Hematopoietic multipotent progenitor cell treated with erythropoietin and hydrocortisone succinate and interleukin-3 and kit ligand, for 8 days (in vitro differentiated cells): ENCODE results near the gene SEMA6D.

Experiments
- DNase-seq: peaks from one replicate; pipeline ENCODE4 v3.0.0-alpha.2; 2015

Gene SEMA6D

DNA sequence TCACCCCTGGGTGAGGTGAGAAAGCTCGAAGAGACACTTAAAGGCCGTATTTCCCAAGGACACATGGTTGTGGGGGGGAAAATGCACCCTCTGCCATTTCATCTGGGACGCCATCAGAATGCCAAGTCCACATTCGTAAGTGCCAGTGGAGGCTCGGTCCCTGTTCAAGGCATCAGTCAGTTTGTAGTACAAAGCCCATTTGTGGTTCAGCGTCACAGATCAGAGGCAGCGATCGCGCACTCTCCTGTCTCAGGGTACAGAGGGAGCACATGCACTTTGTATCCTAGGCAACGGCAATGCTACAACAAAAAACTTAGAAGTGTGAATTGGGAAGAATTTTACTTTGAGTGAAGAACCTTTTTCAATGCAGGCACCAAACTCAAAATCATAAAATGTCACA lies 27.2 kb downstream of the SEMA6D start:
- DNase-seq, result no peak

GRCh38 chr15:47744973-47745372 lies 27.7 kb downstream of the SEMA6D start:
- DNase-seq, result no peak

GRCh38 chr15:47746516-47746915 lies 29.2 kb downstream of the SEMA6D start:
- DNase-seq, result no peak

DNA sequence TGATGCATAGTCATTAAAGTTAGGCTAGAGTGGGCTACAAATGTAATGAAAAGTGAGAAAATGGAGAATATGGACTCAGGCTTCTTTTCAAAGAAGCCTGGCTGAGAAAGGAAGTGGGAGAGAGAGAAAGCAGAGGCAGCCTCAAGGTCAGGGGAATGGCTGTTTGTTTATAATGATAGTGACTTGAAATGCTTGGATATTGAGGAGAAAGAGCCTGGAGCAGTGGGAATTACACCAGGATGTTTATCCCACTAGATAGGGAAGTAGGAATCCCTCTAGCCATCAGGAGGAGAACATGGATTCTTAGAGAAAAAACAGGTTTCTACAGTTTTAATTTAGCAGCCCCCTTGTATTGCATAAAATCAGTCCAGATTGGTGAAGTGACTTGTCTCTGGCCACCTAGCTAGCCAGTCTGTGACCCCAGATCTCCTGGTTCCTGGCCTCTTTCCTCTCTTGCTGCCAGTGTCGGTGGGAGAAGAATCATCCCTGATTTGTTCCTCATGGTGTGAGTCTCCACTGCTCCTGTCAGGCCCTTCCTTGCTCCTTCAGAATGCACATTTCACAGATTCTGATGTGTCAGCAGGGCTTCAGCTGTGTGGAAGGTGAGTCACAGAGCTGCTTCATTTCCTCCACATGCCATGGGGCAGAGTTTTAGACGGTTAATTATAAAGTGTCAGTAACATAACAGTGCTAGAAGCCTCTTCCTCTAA lies 32.9 kb downstream of the SEMA6D start:
- DNase-seq, result no peak

GRCh38 chr15:47750740-47751262 lies 33.5 kb downstream of the SEMA6D start:
- DNase-seq, result no peak

DNA sequence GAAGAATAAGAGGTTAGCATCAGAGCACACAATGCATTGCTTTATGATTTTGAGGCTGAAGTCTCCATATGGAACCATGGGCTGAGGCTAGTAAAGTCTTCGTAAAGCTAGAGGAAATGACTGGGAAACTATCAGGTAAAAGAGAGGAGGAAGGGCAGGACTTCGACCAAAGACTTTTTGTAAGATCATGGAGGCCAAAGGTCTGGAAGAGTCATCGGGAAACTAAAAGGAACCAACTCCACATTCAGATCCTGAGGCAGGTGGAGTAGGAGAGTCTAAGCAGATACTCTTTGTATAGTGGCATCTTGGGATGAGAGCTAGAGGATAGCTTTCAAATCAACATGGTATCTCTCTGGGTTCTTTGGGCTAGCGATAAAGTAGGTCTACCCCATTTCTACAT lies 36.3 kb downstream of the SEMA6D start:
- DNase-seq, result no peak

DNA sequence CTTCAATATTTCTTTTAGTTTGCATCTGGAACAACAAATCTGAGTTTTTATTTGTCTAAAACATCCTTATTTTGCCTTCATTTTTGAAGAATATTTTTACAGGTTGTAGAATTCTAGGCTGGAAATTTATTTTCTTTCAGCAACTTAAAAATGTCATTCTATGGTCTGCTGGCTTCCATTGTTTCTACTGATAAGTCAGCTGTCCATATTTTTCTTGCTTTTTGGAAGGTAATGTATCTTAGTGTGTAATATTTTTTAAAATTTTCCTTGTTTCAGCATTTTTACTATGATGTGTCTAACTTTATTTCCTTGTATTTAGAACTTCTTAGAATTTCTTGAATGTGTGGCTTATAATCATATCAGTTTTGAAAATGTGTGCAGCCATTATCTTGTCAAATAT lies 37.0 kb downstream of the SEMA6D start:
- no peak for DNase-seq

- no peak for DNase-seq
These were observed 38.6 kb downstream of the SEMA6D start for GRCh38 chr15:47755941-47756340.

DNA sequence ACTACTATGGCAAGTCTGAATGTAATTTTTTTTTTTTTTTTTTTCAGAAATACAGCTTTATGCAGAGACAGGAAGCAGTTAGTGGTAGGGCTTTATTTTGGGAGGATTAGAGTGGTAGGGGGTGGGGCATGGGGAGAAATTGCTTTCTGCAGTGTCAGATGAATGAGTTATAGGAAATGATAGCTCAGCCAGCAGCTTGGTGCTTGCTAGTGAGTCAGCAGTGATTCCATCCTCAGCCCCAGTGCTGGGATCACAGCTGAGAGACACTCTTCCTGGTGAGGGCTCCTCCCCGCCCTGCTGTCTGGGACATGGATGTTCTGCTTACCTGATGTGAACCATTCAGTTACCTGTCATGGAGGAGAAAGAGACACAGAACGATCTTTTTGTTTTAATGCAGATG lies 39.6 kb downstream of the SEMA6D start:
- DNase-seq, result no peak

GRCh38 chr15:47757331-47757730 lies 40.0 kb downstream of the SEMA6D start:
- no peak for DNase-seq

GRCh38 chr15:47762621-47763020 lies 45.3 kb downstream of the SEMA6D start:
- no peak for DNase-seq

GRCh38 chr15:47764666-47765065 lies 47.4 kb downstream of the SEMA6D start:
- no peak for DNase-seq

DNA sequence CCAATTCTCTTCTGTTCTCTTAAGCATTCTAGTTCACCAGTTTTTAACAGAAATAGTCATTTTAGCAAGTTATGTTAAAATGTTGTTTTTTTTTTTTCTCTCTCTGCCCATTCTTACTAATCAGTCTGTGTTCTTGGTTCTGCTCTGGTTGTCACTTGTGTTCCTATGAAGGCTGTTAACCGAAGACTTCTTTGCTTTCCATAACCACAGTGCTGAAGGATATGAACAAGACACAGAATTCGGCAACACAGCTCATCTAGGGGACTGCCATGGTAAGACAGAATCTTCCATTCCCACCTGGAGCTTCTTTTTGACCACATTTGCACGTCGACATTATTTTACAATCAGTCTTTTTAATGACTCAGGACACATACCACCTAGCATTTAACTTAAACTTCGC lies 49.1 kb downstream of the SEMA6D start:
- DNase-seq, result no peak

DNA sequence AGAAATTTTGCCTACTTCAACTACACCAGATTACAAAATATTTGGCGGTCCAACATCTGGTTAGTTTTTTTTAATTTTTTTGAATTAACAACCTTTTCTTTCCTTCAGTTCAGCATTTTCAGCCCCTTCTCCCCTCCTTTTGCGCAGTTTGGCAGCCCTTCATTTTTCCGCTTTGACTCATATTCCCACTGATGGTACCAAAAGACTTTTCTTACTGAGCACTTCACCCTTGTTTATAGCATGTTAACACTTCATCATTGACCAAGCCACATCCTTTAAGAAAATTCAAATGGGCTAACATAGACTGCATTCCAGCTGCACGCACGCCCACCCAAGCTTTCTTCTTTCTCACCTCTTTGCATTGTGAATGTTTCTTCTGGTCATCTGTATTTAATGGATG lies 49.7 kb downstream of the SEMA6D start:
- no peak for DNase-seq

- no peak for DNase-seq
These were observed 51.4 kb downstream of the SEMA6D start for GRCh38 chr15:47768735-47769134.

DNA sequence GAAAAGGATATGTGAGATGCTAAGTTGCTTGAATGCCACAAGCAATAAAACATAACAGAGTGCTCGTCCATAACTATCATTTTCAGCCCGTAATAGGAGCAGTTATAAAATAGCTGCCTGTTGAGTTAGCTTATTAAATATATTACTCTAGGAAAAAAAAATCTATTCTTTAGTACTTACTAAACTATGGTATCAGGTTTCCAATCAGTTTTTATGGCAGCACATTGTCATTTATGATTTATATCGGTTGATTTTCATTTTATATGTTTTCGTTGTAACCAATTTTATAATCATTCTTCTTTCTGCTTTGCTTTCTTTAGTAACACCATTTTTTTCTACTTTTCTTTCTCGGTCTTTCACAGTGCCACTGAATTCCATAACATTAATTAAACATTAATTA lies 51.9 kb downstream of the SEMA6D start:
- DNase-seq, result no peak

DNA sequence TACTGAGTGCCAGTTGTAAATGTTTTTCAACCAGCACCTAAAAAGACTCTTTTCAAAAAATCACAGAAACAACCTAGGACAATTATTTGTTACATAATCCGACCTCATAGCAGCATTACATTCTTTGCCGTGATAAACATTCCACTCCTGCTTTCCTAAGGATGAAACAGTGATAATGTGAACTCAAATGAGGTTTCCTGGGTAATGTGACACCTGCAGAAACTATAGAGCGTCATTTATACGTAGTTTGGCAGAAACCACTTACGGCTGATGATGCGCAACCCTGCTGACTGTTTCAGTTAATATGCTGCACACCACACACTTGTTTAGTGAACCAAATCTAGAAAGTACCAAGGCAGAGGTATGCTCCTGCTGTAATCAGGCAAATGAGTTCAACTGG lies 55.8 kb downstream of the SEMA6D start:
- no peak for DNase-seq

DNA sequence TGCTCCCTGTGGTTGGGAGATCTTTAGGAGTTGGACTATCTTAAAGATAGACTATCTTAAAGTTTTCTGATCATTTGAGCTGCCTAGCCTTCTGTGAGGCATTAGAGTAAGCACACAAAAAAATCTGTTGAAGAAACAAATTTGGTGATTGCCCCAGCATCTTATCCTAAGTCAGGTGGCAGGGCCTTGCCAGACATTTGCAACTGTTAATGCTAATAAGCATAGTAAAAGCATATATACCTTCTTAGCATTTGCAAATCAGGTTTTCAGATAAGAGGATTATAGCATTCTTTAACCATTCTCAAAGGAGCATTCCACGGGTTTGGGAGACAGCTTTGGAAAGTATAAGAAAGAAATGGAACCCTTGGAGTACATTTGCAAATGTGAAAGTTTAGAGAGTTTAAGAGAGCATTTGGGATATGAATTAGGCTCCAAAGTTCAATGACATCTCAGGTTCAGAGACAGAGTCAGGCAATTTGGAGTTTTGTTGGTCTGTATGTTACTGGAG lies 61.0 kb downstream of the SEMA6D start:
- no peak for DNase-seq

DNA sequence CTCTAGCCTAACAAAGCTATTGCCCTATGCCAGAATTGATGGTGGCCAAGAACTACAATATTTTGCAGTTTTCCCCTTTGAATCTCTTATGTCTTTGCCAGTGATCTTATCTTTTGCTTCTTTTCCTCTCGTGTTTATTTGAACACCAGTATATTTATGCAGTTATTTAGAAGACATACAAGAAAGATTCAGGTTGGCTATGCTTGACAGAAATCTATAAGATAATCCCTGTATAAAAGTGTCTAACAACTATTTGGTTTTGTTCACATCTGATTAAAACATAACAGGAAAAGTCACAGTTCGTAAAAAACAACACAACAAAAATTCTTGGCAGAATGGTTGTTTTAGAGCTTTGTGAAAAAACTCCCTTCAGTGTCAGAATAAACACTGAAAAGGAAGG lies 63.7 kb downstream of the SEMA6D start:
- DNase-seq, result no peak

- no peak for DNase-seq
These were observed 64.2 kb downstream of the SEMA6D start for GRCh38 chr15:47781527-47781926.

DNA sequence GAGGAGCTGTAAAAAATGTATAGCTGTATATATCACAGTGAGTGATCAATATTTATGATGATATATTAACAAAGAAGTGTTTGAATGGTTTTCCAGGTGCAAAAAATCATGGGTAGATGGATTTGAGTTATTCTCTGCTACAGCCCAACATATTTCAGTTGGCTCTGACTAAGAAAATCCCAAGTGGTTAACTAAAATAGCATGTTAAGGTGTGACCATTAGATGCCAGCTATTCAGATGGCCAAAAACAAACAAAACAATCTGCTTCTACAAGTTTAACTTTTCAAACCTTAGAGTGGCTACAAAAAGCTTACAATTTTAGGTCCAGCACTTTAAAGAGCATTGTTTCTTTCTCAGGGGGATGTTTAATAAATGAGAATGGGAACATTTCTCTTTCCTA lies 67.5 kb downstream of the SEMA6D start:
- DNase-seq, result no peak

DNA sequence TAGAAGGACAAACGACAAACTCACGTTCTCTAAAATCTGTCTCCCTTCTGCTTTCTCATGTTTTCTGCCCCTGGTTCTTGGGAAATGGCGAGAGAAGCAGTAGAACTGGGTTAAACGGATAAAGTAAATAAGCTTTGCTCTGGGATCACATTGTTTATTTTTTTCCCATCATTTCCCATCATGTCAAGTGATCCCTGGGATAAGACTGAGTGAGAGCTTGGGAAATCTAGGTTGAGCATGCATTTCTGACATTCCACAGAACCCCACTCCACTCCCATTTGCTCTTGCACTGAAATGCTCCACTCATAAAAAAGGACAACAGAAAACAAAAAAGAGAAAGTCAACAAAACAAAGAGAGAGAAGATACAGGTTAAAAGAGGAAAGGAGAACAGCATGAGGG lies 69.1 kb downstream of the SEMA6D start:
- DNase-seq, result no peak

GRCh38 chr15:47787875-47788274 lies 70.6 kb downstream of the SEMA6D start:
- DNase-seq, result no peak

GRCh38 chr15:47788685-47789084 lies 71.4 kb downstream of the SEMA6D start:
- no peak for DNase-seq

DNA sequence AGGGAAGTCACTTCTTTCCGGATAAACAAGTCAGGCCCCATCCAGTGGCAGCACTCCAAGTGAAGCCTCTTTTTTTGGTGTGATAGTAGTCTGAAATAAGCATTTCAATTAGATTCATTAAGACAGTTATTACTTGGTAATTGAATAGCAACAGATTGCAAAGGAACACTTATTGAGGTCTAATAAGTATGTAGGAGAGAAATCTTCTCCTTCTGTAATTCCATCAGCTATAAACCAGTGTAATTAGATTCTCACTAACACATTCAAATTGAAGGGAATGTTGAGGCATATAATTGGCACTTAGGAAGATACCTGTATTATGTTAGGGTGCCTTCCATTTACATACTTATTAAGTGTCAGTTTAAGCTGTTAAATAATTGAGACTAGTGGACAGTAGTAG lies 73.9 kb downstream of the SEMA6D start:
- no peak for DNase-seq
